Stimulated activated CD4-positive, alpha-beta T cell treated with anti-CD3 and anti-CD28 coated beads, Interleukin-2, amount 100 ng/mL, for 24 hours (primary cell): Measurements from ENCODE around the gene NRXN3.

Source experiments
- DNase-seq, 2 donors: peaks; one replicate each; pipeline ENCODE4 v3.0.0-alpha.2; 2020

Gene NRXN3

DNA sequence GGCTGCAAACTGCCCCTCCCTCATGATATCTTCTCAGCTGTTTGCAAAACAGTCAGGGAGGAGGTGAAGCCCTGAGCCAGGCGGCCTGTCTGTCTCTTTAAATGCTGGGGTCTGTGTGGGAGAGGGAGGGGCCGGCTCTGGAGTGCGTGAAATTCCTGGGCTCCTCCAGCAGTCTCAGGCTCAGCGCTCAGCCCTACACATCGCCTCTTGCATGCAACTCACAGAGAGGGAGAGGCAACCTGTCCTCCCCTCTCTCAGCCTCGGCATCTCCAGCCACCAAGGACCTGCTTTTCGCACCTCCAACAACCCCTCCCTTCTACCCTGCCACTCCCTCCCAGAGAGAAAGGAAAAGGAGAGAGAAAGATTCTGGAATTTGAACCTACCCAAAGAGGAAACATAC is at the start of gene NRXN3:
TSS of gene NRXN3 (plus strand) at position 171 of the 400 bp plus-strand sequence. CDS start 72,721 bp downstream, outside the sequence.
- no peak for DNase-seq

DNA sequence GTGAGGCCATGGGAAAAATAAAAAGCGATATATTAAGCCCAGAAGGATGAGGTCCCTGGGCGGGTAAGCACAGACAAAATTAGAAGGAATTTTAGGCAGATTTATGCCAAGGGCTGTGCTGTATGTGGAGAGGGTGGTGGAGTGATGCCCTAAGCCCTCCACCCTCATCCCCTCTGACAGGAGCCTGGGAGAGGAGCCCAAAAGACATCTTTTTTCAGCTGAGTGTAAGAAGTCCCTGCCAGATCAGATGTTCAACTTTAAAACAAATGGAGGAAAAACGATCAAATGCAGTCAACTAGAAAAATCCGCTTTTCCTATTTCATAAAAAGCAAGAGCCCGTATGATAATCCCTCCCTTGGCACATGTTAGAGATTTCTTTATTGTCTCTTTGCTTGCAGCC is 47.7 kb upstream of the NRXN3 start:
- no peak for DNase-seq

DNA sequence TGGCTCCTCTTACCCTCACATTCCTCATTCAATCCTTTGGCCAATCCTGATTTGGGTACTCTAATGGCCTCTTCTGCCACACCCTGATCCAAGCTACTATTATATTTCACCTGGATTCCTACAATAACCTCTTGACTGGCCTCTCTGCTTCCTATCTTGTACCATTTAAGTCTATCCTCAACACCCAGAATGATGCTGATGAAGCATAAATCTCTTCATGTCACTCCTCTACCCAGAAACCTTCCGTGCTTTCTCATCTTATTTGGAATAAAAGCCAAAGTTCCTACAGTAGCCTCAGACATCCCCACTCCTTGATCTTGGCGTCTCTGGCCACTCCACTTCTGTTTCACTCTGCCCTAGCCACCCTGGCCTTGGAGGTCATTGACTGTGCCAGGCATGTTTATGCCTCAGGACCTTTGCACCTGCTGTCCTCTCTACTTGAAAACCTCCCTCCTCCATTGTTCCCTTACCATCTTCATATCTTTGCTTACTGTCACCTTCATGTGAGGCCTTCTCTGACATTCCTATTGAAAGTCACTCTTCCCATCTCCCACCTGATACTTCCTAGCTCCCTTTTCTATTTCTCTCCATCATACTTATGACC is 46.4 kb upstream of the NRXN3 start:
- no peak for DNase-seq

DNA sequence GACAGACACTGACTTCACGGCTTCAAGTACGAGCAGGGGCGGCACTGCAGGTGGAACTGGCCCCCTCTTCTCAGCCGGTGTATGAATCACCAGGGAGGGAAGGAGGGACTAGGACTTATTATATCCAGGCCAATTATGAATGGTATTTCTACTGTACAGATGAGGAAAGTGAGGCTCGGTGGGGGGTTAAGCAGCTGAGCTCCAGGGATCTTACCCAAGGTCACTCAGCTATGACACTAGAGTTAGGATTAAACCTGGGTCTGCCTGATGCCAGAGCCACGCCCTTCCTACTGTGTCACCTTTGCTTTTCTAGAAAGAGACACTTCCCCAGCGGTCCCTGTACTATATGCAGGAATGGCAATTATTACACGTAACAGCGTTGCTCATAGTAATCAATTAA is 42.2 kb upstream of the NRXN3 start:
- DNase-seq = no peak

DNA sequence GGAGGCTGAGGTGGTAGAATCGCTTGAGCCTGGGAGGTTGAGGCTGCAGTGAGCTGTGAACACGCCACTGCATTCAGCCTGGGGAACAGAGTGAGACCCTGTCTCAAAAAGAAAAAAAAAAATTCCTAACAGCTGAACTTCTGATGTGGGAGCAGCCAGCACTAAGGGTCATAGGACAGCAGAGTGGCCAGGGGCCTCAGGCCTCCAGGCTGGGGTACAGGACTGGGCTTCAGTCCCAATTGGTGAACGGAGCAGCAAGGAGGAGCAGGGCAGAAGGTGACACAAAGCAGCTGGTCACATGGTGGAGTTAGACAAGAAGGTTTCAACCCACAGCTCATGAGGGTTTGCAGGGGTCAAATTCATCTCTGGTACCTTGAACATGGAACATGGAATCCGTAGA is 40.8 kb upstream of the NRXN3 start:
- DNase-seq = no peak

DNA sequence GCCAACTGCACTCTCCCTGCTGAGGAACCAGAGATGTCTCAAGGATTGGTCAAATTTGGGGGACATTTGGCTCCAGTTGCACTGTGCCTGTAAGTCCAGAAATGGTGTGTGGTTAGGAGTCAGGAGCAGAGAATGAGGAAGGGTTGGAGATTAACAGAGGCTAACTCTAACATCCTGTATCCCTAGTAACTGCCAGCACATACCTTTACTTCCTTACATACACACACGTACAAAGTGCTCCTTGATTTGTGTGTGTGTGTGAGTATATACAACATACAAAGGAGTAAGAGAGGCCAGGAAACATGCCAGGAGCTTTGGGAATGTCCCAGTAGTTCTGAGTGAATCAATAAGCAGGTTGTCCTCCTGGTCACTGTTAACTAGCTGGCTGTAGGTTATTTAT is 39.8 kb upstream of the NRXN3 start:
- no peak for DNase-seq

DNA sequence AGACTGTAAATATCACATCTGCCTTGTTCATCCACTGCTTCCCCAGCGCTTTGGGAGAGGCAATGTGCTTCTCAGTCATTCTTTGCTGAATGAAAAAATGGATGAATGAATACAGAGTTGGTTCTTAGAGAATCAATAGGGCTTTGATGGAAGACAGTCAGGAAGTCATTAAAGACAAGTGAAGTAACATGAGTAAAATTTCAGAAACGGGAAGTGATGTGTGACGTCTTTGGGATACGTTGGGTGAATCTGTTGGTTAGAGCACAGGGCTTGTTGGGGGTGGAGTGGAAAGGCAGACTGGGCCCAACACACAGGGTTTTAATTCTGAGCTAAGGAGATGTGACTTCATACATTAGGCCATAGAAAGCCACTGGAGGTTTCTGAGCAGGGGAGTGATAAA is 39.0 kb upstream of the NRXN3 start:
- DNase-seq = no peak

DNA sequence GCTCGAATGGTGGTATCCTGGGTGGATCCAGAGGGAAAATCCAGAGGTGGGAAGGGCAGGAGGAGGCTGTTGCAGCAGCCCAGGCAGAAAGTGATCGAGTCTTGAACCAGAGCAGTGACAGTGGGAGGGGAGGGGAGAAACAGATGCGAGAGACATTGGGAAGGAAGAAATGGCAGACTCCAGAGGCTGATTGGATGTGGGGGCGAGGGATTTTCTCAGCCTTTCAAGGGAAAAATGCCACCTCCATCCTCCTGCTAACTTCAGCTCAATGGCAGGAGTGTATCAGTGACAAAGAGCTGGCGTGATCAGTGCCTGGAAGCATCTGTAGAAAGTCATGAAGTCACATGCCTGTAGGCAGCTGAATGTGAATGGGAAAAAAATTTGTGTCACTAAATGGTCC is 38.6 kb upstream of the NRXN3 start:
- no peak for DNase-seq

DNA sequence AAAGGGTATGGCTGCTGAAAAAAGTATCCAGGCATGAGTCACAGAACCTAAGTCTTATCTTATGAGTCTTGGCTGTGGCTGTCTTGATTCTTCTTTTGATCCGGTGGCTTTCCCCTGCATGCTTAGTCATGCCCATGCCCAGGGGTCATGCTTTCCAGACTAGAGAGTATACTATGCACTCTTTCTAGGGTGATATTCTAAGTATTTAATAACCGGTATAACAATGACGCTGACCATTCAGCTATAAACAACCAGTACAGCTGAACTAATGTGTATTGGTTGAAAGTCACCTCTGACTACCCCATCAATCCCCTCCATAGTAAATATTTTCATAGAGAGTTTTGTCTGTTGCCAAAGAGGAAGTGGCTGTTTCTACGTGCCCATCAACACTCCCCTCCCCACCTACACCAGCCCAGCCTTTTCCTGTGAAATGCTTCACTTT is 34.7 kb upstream of the NRXN3 start:
- no peak for DNase-seq

DNA sequence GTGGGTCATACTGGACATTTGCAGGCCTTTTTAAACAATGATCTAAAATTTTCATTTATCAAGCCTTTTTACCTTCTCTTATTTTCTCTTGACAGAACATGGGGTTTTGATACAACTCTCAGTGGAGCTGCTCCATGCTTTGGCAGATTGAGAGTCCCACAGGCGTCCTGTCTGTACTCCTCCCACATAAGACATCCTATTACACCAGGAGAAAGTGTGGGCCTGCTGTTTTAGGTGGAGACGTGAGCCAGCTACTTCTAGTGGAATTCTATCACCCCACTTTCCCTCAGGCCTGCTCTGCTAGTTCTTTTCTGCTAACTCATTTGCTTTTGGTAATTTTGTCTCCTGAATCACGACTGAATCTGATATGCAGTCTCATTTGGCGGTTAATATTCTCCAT is 33.5 kb upstream of the NRXN3 start:
- DNase-seq = no peak

DNA sequence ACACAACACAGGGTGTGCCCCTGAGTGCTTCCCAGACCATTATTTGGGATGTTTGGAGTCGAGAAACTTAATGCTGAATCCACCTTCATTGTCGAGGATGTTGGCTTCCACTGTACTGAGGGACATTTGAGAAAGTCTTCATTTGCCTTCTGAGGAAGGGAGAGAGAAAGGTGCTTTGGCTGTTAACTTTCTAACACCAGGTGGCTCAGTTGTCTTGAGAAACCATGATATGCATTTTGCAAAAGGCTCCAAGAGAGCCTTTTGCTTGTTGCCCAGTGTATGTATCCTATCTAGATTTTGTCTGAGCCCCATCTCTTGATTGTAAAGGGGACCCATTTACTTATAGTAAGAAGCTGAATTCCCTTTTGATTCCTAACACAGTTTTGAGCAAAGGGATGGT is 28.6 kb upstream of the NRXN3 start:
- DNase-seq = no peak

DNA sequence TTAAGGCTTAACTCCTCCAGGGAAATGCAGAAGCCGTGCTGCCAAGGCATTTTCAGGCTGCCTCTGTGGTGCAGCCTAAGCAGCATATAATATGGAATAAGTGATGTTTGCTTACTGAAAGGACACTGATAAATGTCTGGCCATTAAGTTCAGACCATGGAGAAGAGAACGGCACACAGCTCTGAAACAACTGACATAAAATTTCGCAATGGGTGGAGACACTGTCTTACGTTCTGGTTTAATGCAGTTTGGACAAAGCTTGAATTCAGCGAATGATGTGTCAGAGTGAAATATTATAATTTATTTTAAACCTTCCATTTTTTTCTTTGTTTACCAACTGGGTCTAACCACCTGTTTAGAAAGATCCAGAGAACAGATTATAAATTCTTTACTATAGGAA is 27.2 kb upstream of the NRXN3 start:
- DNase-seq = no peak

DNA sequence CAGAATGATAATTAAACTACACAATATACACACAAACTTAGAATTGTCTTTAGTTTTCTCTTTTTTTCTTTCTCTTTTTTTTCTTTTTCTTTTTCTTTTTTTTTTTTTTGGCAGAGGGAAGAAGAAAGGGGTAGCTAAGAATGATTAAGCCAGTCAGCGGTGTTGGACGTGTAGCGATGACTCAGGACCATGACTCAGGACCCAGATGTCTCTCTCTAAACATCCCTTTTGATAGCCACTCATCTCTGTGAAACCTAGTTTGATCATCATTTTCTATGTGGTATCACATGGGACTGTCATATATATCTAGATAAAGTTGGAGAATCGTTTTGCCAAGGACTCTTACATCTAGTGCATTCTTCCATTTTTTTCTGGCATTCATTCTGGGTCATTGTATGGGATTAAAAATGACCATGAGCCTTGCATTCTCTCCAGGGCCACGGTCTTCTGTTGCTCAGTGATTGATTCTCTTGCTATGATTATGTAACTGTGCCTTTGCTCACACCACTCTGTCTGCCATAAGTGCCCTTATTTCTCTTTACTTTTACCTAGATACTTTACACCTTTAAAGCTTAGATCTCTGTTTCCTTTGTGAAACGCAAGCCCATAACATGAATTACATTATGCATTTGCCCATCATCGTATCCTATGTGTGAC is 26.6 kb upstream of the NRXN3 start:
- no peak for DNase-seq

DNA sequence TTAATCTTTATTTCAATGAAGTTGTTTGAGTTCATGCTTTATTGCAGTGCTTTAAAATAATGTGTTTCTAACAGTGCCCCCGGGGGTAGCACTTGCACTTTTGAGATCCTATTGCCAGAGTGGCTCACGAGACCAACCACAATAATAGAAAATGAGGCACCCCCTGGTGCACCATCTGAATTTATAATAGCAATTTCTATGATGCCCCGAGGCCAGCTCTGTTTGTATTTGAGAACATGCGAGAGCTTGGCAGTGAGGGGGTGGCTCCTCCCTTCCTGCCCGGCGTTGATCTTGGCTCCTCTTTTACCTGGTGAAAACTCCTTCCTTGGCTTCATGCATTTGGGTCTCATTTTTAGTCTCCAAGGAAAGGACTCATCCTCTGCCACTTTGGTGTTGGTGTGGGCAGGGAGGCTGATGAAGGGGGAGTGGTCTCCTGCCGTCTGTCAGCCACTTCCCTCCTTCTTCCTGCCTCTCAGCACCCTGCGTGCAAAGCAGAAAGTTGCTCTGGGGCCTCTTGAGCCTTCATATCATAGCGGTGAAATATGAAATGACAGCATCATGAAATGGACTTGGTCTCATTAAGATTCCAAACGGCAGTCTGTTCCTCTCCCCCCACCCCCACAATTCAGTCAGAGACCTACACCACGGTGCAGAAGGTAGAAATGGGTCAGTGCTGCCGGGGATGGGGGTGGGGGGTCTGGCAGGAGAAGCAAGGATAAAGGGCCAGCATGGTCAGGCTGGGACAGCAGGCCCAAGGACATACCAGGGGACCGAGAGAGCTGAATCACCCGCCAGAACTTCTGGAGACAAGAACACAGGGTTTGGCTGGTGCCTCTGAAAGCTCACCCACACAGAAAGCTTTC is 17.7 kb upstream of the NRXN3 start:
- no peak for DNase-seq

DNA sequence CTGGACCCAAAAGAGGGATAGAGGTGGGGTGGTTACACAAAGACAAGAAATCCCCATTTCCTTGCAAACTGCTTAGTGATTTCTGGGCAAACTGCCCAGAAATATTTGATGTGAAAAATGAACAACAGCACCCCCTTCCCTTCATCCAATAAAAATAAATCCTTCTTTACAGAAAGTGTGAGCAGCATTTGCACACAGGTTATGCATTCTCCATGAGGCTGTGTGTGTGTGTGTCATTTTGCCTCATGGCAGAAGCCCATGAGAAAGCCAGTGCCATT is 17.2 kb upstream of the NRXN3 start:
- no peak for DNase-seq

DNA sequence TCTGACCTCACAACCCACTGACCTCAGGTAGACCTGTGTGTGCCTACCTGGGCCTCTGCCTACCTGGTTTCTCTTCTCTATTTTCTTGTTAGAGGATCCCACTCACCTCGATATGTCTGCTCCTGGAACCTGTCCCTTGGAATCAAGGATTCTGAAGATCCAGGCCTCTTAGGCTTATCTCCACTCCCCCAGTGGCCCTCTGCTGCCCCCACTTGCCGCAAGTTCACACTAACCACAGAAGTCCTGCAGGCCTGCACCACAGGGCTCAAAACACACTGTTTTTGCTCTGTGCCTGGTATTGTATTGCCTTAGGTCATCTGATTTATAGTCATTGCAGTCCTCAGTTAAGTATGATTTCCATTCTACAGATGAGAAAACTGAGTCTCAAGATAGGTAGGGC is 15.3 kb upstream of the NRXN3 start:
- DNase-seq = no peak

DNA sequence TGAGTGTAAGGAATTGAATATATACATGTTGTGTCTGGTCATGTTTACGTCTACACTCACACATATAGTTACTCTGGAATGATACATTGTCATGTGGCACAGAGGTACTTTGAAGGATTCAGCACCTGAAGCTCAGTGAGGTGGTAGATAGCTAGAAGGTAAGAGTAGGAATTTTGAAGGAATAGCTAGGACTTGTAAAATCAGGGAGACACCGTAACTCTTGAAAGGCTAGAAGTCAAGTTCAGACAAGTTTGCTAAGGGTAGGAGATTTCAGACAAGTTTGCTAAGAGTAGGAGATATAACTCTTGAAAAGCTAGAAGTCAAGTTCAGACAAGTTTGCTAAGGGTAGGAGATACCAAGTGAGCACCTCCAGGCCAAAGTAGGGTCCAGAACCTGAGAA is 14.0 kb upstream of the NRXN3 start:
- no peak for DNase-seq

DNA sequence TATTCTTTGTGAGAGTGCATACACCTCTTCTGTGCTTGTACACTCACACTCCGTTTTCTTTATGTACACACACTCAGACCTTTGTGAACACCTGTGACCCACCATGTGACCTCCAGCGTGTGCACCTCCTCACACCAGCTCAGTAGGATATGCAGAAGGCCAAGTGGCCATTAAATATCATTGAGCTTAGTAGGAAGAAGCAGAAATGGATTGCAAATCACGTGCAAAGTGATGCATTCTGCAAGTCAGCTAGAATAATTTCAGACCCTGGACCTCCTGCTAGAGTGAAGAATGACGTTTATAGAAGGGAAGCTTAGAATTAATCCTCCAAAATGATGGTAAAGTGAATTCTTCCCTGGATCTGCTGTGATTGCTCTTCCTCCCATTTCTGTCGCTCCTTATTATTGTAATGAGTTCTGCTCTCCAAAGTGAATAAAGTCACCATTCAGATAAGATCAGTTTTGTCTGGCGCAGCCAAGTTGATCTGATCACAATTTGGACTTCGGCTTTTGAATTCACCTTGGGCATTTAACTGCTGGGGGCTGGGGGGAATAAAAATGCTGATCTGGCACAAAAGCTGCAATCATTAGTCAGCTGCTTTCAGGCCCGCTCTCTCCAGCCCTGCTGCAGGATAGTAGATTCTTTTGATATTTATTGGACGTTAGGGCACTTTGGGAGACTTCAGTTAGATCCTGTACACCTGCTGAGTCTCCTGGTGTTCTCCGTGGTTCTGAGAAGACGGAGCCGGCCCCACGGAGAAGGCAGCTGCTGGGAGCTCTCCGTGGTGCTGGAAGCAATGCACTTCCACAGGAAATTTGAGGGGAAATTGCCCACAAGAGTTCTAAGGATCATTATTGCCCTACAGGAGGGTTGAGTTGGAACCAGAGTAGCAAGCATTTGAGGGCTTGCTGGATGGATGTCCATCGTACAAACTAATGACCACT is 12.4 kb upstream of the NRXN3 start:
- peak in 1 of 2 donors; percentile 5 for DNase-seq

DNA sequence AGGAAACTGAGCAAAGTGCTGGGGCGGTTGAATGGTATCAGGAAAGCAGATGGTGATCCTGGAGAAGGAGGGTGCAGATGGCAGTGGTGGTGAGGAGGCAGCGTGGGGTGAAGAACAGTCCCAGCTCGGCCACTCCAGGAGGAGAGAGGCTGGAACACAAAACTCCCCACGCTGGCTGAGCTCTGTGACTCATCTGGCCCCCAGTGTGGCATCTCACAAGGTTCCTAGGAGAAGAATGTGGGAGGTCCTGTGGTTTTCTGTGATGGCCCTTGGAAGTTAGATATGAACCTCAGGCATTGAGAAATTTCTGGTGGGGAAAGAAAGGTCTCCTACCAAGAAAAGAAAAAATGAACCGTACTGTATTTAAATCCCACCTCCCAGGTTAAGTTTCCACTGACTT is 8.0 kb upstream of the NRXN3 start:
- no peak for DNase-seq

DNA sequence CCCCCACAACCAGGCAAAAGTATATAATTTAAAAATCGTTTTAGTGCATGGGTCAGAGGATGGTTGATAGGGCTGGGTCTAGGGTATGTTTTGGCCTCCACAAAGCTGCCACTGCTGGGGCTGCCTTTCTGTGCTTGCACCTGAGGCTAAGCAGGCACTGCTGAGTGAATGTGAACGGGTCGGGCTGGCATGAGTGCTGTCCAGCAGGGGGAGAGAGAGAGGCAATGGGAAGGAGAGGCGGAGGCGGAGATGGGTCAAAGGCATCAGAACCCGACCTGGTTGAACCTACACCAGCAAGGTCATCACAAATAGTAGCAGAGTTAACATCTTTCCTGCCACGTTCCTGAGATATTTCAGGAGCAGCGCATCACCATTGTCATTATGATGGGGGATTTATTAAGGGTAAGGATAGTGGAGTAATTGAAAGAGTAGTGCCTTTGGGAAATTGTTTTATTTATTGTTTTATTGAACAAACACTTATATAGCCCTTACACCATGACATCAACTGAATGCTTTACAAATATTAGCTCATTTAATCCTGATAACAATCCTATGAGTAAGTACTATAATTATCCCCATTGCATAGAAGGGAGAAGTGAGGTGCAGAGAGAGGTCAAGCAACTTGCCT is 5.8 kb upstream of the NRXN3 start:
- peak in 1 of 2 donors; percentile 17 for DNase-seq

DNA sequence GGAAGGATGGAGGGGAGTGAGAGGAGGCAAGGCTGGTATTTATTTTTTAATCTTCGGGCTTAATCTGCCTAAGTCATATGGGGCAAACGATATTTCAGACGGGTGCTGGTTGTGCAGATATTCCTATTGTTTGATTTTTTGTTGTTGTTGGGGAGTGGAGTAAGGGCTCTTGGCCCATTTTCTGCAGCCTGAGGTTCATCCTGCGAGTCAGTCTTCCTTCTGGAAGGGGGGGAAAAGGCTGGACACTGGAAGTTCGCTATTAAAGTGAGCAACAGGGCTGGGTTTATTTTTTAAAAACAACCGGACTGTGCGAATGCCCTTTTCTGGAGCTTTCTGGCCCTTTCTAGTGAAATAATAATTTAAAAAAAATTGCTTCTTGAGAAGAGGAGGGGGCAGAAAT is 2.3 kb downstream of the NRXN3 start:
- DNase-seq = no peak

DNA sequence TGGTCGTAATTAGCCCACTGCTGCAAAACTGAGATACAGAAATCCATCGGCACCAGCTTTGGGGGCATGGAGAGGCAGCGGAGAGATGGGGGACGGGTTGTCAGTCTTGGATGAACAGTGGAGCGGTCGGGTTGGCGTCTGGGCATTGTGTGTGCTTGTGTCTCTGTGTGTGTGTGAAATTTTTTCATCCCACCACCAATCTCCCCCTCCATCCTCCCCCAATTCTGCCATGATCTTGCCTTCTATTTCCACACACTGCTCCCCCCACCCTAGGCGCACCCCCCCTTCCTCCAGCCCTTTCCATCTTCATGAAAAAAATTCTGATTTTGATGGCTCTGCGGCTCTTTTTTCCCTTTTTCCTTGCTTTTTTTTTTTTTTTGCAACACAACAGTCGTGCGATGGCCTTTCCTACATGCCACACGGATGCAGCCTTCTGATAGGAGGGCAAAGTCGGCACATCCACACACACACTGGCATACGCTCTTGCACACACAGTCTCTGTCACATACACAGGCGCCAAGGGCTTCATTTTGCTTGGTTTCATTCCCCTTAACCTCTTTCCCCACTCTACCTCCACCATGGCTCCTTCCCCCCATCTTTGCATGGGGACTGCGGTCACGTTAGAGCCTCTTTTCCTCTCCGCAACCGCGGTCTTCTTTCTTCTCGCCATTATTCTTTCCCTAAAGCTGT is 3.3 kb downstream of the NRXN3 start:
- DNase-seq = no peak
